GM21526 (cell line): Measurements from ENCODE around the gene MYLK4.

Experiments used
- ATAC-seq: cut with Tn5 transposase; IDR thresholded peaks from one replicate; pipeline ENCODE4 v1.9.1; 2021; ENCODE audit warnings: moderate library complexity; ENCODE audit not compliant: unreplicated experiment, low FRiP score

Gene MYLK4

GRCh38 chr6:2758980-2759379 is 8.3 kb upstream of the MYLK4 start:
- ATAC-seq, result no peak

- no peak for ATAC-seq
These were observed 6.0 kb upstream of the MYLK4 start for GRCh38 chr6:2756687-2757224.

- ATAC-seq, result no peak
These were observed 5.5 kb upstream of the MYLK4 start for GRCh38 chr6:2756241-2756640.

- ATAC-seq, result no peak
These were observed 4.7 kb upstream of the MYLK4 start for GRCh38 chr6:2755456-2755855.

GRCh38 chr6:2754911-2755310 is 4.2 kb upstream of the MYLK4 start:
- no peak for ATAC-seq

- ATAC-seq, result no peak
These were observed 3.7 kb upstream of the MYLK4 start for GRCh38 chr6:2754393-2754792.

GRCh38 chr6:2753743-2754142 is 3.0 kb upstream of the MYLK4 start:
- ATAC-seq, result no peak

GRCh38 chr6:2753110-2753489 is 2.4 kb upstream of the MYLK4 start:
- no peak for ATAC-seq

GRCh38 chr6:2752477-2753109 is 1.9 kb upstream of the MYLK4 start:
- ATAC-seq, result no peak

GRCh38 chr6:2751871-2752270 is 1.1 kb upstream of the MYLK4 start:
- ATAC-seq, result no peak

GRCh38 chr6:2749969-2750600 is 637 bp downstream of the MYLK4 start:
- no peak for ATAC-seq

- ATAC-seq, result no peak
These were observed 2.5 kb downstream of the MYLK4 start for GRCh38 chr6:2748183-2748582.

- no peak for ATAC-seq
These were observed 4.1 kb downstream of the MYLK4 start for GRCh38 chr6:2746557-2747061.

- no peak for ATAC-seq
These were observed 5.5 kb downstream of the MYLK4 start for GRCh38 chr6:2745246-2745645.

- no peak for ATAC-seq
These were observed 5.9 kb downstream of the MYLK4 start for GRCh38 chr6:2744778-2745177.

GRCh38 chr6:2744209-2744771 is 6.4 kb downstream of the MYLK4 start:
- ATAC-seq, result no peak

- ATAC-seq, result no peak
These were observed 7.2 kb downstream of the MYLK4 start for GRCh38 chr6:2743280-2744208.

- ATAC-seq, result no peak
These were observed 9.0 kb downstream of the MYLK4 start for GRCh38 chr6:2741756-2742155.

GRCh38 chr6:2740581-2740980 is 10.1 kb downstream of the MYLK4 start:
- no peak for ATAC-seq

GRCh38 chr6:2739335-2739734 is 11.4 kb downstream of the MYLK4 start:
- no peak for ATAC-seq
